IMR-90 (cell line): ENCODE data around the gene INAVA. TPM values are rescaled to one million over a fixed set of nuclear protein-coding genes. Genes with fewer than 3 reads are reported as not detected.

Source experiments
- ATAC-seq: fragments of 200-7000 bp; cut with Tn5 transposase; 2 replicates; pipeline ENCODE4 v1.9.1; 2020; ENCODE audit warnings: low read depth, mild to moderate bottlenecking, moderate library complexity
- BruUV-seq: library from RNA; stranded (reverse); fragments of 400-500 nt; replicated peaks from 2 replicates; lab custom pipeline; 2021; lab: Mats Ljungman, UMichigan
- CTCF ChIA-PET: fragments of 300-600 bp; formaldehyde crosslinking; extraction: SDS; loops from one replicate; lab custom pipeline; 2021; ENCODE audit warnings: antibody characterized with exemption; lab: Yijun Ruan, JAX
- POLR2A ChIA-PET: fragments of 300-600 bp; sonication (Branson Sonifier 250); formaldehyde crosslinking; loops from one replicate; lab custom pipeline; 2022; ENCODE audit warnings: antibody characterized with exemption; ENCODE audit not compliant: unreplicated experiment; lab: Charles Lee
- DNase-seq: peaks from one replicate; pipeline ENCODE4 v3.0.0; 2013
- H2AFZ ChIP-seq: replicated peaks from 2 replicates; pipeline ENCODE3; 2013; ENCODE audit warnings: low read length, mild to moderate bottlenecking; ENCODE audit not compliant: poor library complexity
- H2AK5ac ChIP-seq: 2 replicates; pipeline ENCODE4 v1.6.1; 2013; ENCODE audit warnings: low read depth, low read length, inconsistent platforms
- H2AK9ac ChIP-seq: replicated peaks from 2 replicates; pipeline ENCODE3; 2013; ENCODE audit warnings: mild to moderate bottlenecking, low read depth, low read length, moderate library complexity; ENCODE audit not compliant: poor library complexity
- H2BK120ac ChIP-seq: 2 replicates; pipeline ENCODE4 v1.6.1; 2013; ENCODE audit warnings: low read depth, low read length, inconsistent platforms
- H2BK15ac ChIP-seq: 3 replicates; pipeline ENCODE4 v1.6.1; 2013; ENCODE audit warnings: low read depth, low read length, inconsistent platforms
- H2BK20ac ChIP-seq: 2 replicates; pipeline ENCODE4 v1.6.1; 2013; ENCODE audit warnings: low read depth, mild to moderate bottlenecking, inconsistent platforms, low read length, moderate library complexity
- H2BK5ac ChIP-seq: 2 replicates; pipeline ENCODE4 v1.6.1; 2013; ENCODE audit warnings: mild to moderate bottlenecking, low read depth, low read length, inconsistent platforms; ENCODE audit not compliant: poor library complexity, severe bottlenecking
- H3K14ac ChIP-seq: replicated peaks from 2 replicates; pipeline ENCODE4 v1.6.1; 2013; ENCODE audit warnings: low read depth, low read length, inconsistent platforms
- H3K18ac ChIP-seq: 2 replicates; pipeline ENCODE4 v1.6.1; 2013; ENCODE audit warnings: low read depth, low read length, control low read depth
- H3K23ac ChIP-seq: 2 replicates; pipeline ENCODE4 v1.6.1; 2013; ENCODE audit warnings: low read depth, low read length, inconsistent platforms
- H3K27ac ChIP-seq: 2 replicates; pipeline ENCODE4 v1.5.1; 2013; ENCODE audit warnings: mild to moderate bottlenecking, control low read depth, low read length; ENCODE audit not compliant: insufficient read depth
- H3K27me3 ChIP-seq: 2 replicates; pipeline ENCODE4 v1.6.1; 2013; ENCODE audit warnings: low read length; ENCODE audit not compliant: control insufficient read depth, insufficient read depth
- H3K36me3 ChIP-seq: 2 replicates; pipeline ENCODE4 v1.6.1; 2013; ENCODE audit warnings: low read length, mixed read lengths; ENCODE audit not compliant: control insufficient read depth, insufficient read depth
- H3K4ac ChIP-seq: 2 replicates; pipeline ENCODE4 v1.6.1; 2013; ENCODE audit warnings: low read depth, low read length, inconsistent platforms
- H3K4me1 ChIP-seq: 2 replicates; pipeline ENCODE4 v1.6.1; 2013; ENCODE audit warnings: low read length, mixed read lengths; ENCODE audit not compliant: control insufficient read depth, insufficient read depth
- H3K4me2 ChIP-seq: 2 replicates; pipeline ENCODE4 v1.6.1; 2013; ENCODE audit warnings: low read depth, mild to moderate bottlenecking, control low read depth, low read length, moderate library complexity
- H3K4me3 ChIP-seq: 2 replicates; pipeline ENCODE4 v1.5.1; 2013; ENCODE audit warnings: low read depth, mild to moderate bottlenecking, control low read depth, low read length, moderate library complexity; ENCODE audit not compliant: insufficient read depth
- H3K56ac ChIP-seq: 2 replicates; pipeline ENCODE4 v1.6.1; 2013; ENCODE audit warnings: low read length, inconsistent platforms; ENCODE audit not compliant: insufficient read depth; ENCODE audit errors: extremely low read depth
- H3K79me1 ChIP-seq, 2 experiments: 2 replicates each; pipeline ENCODE4 v1.6.1; 2013; ENCODE audit warnings: low read length in 2 of 2, inconsistent platforms in 1 of 2, low read depth in 1 of 2
- H3K9ac ChIP-seq: 2 replicates; pipeline ENCODE4 v1.6.1; 2013; ENCODE audit warnings: low read depth, low read length, control low read depth
- H3K9me1 ChIP-seq: 2 replicates; pipeline ENCODE4 v1.6.1; 2013; ENCODE audit warnings: low read length, inconsistent platforms; ENCODE audit not compliant: insufficient read depth
- H3K9me3 ChIP-seq: 2 replicates; pipeline ENCODE4 v1.6.1; 2013; ENCODE audit warnings: low read length; ENCODE audit not compliant: control insufficient read depth, insufficient read depth
- H4K20me1 ChIP-seq: 2 replicates; pipeline ENCODE4 v1.6.1; 2013; ENCODE audit warnings: low read length, inconsistent platforms; ENCODE audit not compliant: insufficient read depth
- H4K5ac ChIP-seq: 2 replicates; pipeline ENCODE4 v1.6.1; 2013; ENCODE audit warnings: mild to moderate bottlenecking, low read depth, low read length, control low read depth
- H4K8ac ChIP-seq, 2 experiments: 2 replicates each; pipeline ENCODE4 v1.6.1; 2013; ENCODE audit warnings: low read depth in 2 of 2, low read length in 2 of 2, control low read depth in 1 of 2, inconsistent platforms in 1 of 2
- H4K91ac ChIP-seq: 2 replicates; pipeline ENCODE4 v1.6.1; 2013; ENCODE audit warnings: low read depth, low read length, inconsistent platforms; ENCODE audit not compliant: insufficient read depth
- BHLHE40 ChIP-seq: fragments of 150-350 bp; IDR thresholded peaks from 2 replicates; pipeline ENCODE4 v1.6.1; 2016; ENCODE audit warnings: mild to moderate bottlenecking, low read depth, low read length
- CEBPB ChIP-seq: IDR thresholded peaks from 2 replicates; pipeline ENCODE4 v1.6.1; 2012; ENCODE audit warnings: low read depth, low read length, improper control_type of control experiment
- CHD1 ChIP-seq: IDR thresholded peaks from 2 replicates; pipeline ENCODE4 v1.6.1; 2012; ENCODE audit warnings: low read depth, low read length, improper control_type of control experiment
- ELK1 ChIP-seq: fragments of 150-350 bp; IDR thresholded peaks from 2 replicates; pipeline ENCODE4 v1.6.1; 2016; ENCODE audit warnings: low read depth, mild to moderate bottlenecking, low read length, moderate library complexity, borderline replicate concordance
- FOS ChIP-seq: fragments of 150-350 bp; IDR thresholded peaks from 2 replicates; pipeline ENCODE4 v1.6.1; 2016; ENCODE audit warnings: low read depth, low read length
- MAFK ChIP-seq: IDR thresholded peaks from 2 replicates; pipeline ENCODE4 v1.6.1; 2012; ENCODE audit warnings: low read depth, low read length, improper control_type of control experiment
- MAZ ChIP-seq: IDR thresholded peaks from 2 replicates; pipeline ENCODE4 v1.6.1; 2012; ENCODE audit warnings: low read depth, mild to moderate bottlenecking, low read length, improper control_type of control experiment, moderate library complexity, borderline replicate concordance
- MXI1 ChIP-seq: IDR thresholded peaks from 2 replicates; pipeline ENCODE4 v1.6.1; 2012; ENCODE audit warnings: low read depth, mild to moderate bottlenecking, low read length, moderate library complexity, borderline replicate concordance
- NFE2L2 ChIP-seq: fragments of 150-350 bp; IDR thresholded peaks from 2 replicates; pipeline ENCODE4 v1.6.1; 2016; ENCODE audit warnings: low read depth, mild to moderate bottlenecking, low read length
- POLR2A ChIP-seq: IDR thresholded peaks from 2 replicates; pipeline ENCODE4 v1.6.1; 2012; ENCODE audit warnings: mild to moderate bottlenecking, low read depth, low read length
- RAD21 ChIP-seq: IDR thresholded peaks from 2 replicates; pipeline ENCODE4 v1.6.1; 2012; ENCODE audit warnings: low read length, improper control_type of control experiment
- RCOR1 ChIP-seq: IDR thresholded peaks from 2 replicates; pipeline ENCODE4 v1.6.1; 2012; ENCODE audit warnings: mild to moderate bottlenecking, low read length, improper control_type of control experiment; ENCODE audit not compliant: insufficient replicate concordance
- RFX5 ChIP-seq: IDR thresholded peaks from 2 replicates; pipeline ENCODE4 v1.8.0; 2012; ENCODE audit warnings: low read depth, mild to moderate bottlenecking, low read length, moderate library complexity
- SMC3 ChIP-seq: fragments of 150-350 bp; IDR thresholded peaks from 2 replicates; pipeline ENCODE4 v1.6.1; 2016; ENCODE audit warnings: low read depth, mild to moderate bottlenecking, antibody characterized with exemption, low read length, moderate library complexity
- WGBS, 2 experiments: methylation state at CpG; one replicate each; pipeline versions ENCODE4 v1.1.5 to v1.1.7; 2013; ENCODE audit warnings: missing lambda C conversion rate in 2 of 2; ENCODE audit not compliant: insufficient read length in 1 of 2; ENCODE audit errors: extremely low coverage in 2 of 2; 5-methylcytosine and 5-hydroxymethylcytosine counted together
- dilution Hi-C: fragments of 300-500 bp; cut with HindIII; formaldehyde crosslinking; loops from one replicate; pipeline ENCODE4 v1.14.3; 2018; ENCODE audit warnings: low sequenced_read_pairs; ENCODE audit not compliant: unreplicated experiment
- in situ Hi-C: fragments of 300-500 bp; cut with MboI; formaldehyde crosslinking; loops from 3 replicates; pipeline ENCODE4 v1.14.3; 2019; ENCODE audit warnings: low sequenced_read_pairs, inconsistent platforms, mixed read lengths
- intact Hi-C: fragments of 100-400 bp; cut with micrococcal nuclease; formaldehyde crosslinking; loops from 2 replicates; pipeline ENCODE4 v1.10.0; 2022
- polyA plus RNA-seq, 3 experiments: library from polyadenylated mRNA; depleted of rRNA; stranded (reverse); fragments of >200 nt; gene quantifications; 2 replicates each; pipeline ENCODE4 v1.2.3, GENCODE V29; 2012; ENCODE audit warnings: low replicate concordance in 1 of 3
- total RNA-seq: library from RNA; depleted of rRNA; stranded (reverse); fragments of >200 nt; gene quantifications from 2 replicates; pipeline ENCODE4 v1.2.3, GENCODE V29; 2012
- TF ChIP-seq, protein P1 (sequence below): conservative IDR thresholded peaks from 2 replicates; pipeline ENCODE4 v1.5.1; 2012; ENCODE audit warnings: mild to moderate bottlenecking, low read depth, low read length, improper control_type of control experiment

INAVA gene
- total and polyA plus RNA-seq, 2 of the 4 experiments (the other 2 are of a cell fraction), result under 0.01 to 0.07 TPM

- POLR2A ChIA-PET, result no interaction called here
- TF ChIP-seq POLR2A (no peak), ELK1 (no peak), CEBPB (no peak), MXI1 (no peak), BHLHE40 (no peak), MAZ (no peak), MAFK (no peak), RFX5 (no peak), FOS (no peak), RCOR1 (no peak), CHD1 (no peak), RAD21 (no peak), NFE2L2 (no peak), SMC3 (no peak)
- TF ChIP-seq, protein P1, sequence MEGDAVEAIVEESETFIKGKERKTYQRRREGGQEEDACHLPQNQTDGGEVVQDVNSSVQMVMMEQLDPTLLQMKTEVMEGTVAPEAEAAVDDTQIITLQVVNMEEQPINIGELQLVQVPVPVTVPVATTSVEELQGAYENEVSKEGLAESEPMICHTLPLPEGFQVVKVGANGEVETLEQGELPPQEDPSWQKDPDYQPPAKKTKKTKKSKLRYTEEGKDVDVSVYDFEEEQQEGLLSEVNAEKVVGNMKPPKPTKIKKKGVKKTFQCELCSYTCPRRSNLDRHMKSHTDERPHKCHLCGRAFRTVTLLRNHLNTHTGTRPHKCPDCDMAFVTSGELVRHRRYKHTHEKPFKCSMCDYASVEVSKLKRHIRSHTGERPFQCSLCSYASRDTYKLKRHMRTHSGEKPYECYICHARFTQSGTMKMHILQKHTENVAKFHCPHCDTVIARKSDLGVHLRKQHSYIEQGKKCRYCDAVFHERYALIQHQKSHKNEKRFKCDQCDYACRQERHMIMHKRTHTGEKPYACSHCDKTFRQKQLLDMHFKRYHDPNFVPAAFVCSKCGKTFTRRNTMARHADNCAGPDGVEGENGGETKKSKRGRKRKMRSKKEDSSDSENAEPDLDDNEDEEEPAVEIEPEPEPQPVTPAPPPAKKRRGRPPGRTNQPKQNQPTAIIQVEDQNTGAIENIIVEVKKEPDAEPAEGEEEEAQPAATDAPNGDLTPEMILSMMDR, result no peak
These were observed 27.5 kb upstream of the INAVA start for GRCh38 chr1:200867018-200867811.

More at GRCh38 chr1:200867018-200867811, 27.5 kb upstream of the INAVA start:
- Histone ChIP-seq H2AFZ (no peak overlapping the region), H3K4ac (no peak overlapping the region), H3K79me1 (no peaks in the 10 kb centered on the region), H3K27ac (no peak overlapping the region), H3K9me1 (no peaks in the 10 kb centered on the region), H4K8ac (no peak overlapping the region), H4K91ac (no peak overlapping the region), H3K4me3 (no peak overlapping the region), H2BK15ac (no peak overlapping the region), H3K9me3 (no peaks in the 10 kb centered on the region), H3K4me2 (no peak overlapping the region), H3K23ac (no peak overlapping the region), H2BK120ac (no peak overlapping the region), H3K36me3 (peaks cover 11% of the 10 kb centered on the region), H3K18ac (no peak overlapping the region), H2BK5ac (no peak overlapping the region), H3K14ac (no peak overlapping the region), H3K4me1 (peaks cover 4% of the 10 kb centered on the region; the same call in 1 of the 2 replicates), H2AK9ac (no peak overlapping the region), H3K27me3 (peaks cover 25% of the 10 kb centered on the region), H2AK5ac (no peak overlapping the region), H4K20me1 (no peaks in the 10 kb centered on the region), H4K5ac (no peak overlapping the region), H3K56ac (no peak overlapping the region), H3K9ac (no peak overlapping the region), H2BK20ac (no peak overlapping the region)
- dilution Hi-C loops (no loop called here), in situ Hi-C loops (no loop called here), intact Hi-C loops (no loop called here)
- WGBS, 2 experiments, result 38% methylated on average over 2 of the region's 11 CpGs; no CpG with 5 or more reads in 1 of the 2 experiments
- no TSS peak for BruUV-seq
- ATAC-seq (peak; percentile 36), DNase-seq (peak; percentile 61)
- CTCF ChIA-PET, result interaction anchor here (0.8 to 1.3 kb wide), 2 partner anchors 24 to 175 kb away, joined by 3 to 4 read pairs; no protein-coding TSS in a partner anchor
